ELR (cell line): Measurements from ENCODE around the gene TRH.
"Not testable (repeated sequence)": the region's sequence is repeated elsewhere in the genome, so short reads cannot be mapped to it uniquely, and the experiment has no call there.

ENCODE experiments used
- DNase-seq: peaks from one replicate; pipeline ENCODE4 v3.0.0-alpha.2; 2015; ENCODE audit warnings: low read depth

The TRH gene

DNA sequence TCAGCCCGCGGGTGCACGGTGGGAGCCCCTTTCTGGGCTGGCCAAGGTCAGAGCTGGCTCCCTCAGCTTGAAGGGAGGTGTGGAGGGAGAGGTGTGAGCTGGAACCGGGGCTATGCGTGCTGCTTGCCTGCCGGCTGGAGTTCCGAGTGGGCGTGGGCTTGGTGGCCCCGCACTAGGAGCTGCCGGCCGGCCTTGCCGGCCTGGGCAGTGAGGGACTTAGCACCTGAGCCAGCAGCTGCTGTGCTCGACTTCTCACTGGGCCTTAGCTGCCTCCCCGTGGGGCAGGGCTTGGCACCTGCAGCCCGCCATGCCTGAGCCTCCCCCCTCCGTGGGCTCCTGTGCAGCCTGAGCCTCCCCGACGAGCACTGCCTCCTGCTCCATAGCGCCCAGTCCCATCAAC, 36.0 kb downstream of the TRH start:
- DNase-seq, result no peak

DNA sequence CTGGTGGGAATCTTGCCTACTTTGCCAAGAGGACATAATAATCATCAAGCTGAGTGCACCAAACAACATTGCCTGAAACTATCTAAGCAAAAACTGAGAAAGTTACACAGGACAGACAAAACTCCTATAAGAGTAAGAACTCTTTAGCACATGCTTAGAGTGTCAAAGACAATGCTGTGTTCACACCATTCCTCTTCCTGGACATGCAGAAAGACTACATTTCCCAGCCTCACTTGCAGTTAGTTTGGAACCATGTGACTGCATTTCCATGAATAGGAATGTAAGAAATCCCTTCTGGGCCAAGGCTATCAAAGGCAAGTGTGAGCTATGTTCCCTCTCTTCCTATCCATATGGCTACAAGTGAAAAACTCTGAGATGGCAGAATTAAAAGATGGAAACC, 37.6 kb downstream of the TRH start:
- not testable (repeated sequence) for DNase-seq

DNA sequence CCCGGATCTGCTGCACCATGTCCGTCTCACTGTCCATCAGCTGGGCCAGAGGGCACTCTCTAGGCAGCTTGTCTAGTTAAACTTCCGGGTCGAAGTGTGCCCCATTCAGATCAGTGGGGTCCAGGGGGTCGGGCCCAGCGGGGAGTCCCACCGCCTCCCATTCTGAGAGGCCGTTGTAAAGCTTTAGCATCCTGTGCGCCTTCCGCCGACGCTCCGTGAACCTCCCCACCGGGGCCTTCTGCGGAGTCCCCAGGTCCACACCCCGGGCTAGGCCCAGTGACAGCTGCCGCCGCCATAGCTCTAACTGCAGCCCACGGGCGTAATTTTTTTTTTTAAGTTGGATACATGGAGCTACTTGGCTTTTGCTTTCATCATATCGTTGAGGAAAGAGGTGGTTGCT, 38.7 kb downstream of the TRH start:
- DNase-seq, result not testable (repeated sequence)

DNA sequence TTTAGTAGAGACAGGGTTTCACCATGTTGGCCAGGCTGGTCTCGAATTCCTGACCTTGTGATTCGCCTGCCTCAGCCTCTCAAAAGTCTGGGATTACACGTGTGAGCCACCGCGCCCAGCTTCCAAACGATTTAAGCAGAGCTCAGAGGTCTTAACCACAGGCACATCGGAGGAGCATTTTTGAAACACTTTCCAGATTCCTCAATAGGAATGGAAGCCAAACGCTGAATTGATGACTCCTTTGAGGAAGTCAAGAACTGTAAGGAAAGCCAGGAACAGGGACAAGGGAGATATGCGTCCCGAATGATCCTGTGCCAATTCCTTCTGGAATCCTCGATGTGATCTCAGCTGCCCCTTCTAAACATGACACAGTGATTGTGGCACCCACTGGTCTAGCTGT, 40.0 kb downstream of the TRH start:
- no peak for DNase-seq

DNA sequence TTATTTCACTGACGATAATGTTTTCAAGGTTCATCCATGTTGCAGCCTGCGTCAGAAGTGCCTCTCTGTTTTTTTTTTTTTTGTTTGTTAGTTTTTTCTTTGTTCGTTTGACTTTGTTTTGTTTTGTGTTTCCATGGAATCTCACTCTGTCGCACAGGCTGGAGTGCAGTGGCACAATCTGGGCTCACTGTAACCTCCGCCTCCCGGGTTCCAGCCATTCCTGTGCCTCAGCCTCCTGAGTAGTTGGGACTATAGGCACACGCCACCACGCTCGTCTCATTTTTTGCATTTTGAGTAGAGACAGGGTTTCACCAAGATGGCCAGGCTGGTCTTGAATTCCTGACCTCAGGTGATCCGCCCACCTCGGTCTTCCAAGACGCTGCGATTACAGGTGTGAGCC, 43.1 kb downstream of the TRH start:
- not testable (repeated sequence) for DNase-seq

DNA sequence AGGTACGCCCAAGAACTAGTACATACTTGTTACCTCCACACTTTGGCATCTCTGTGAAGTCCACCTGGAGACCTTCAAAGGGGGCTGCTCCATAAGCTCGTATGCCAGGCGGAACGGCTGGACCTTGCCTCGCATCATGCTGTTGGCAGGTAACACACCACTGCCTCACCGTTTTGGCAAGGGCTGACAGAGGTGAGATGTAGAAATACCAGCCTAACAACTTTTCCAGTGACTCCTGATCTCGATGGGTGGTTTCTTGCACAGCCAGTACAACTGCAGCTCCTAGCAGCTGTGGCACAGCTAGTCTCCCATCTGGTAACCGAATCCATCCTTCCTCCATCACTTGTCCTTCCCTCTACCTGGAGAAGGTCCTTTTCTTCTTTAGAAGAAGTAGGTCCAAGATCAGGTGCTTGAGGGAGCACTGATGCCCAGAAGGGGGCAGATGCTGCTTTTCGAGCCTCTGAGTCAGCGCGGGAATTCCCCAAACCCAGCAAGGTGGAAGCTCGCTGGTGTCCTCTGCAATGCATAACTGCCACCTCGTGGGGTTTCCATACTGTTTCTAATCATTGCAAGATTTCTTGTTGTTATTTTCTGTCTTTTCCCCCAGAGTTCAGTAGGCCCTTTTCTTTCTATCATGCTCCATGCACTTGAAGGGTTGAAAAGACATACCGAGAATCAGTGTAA, 51.8 kb downstream of the TRH start:
- DNase-seq, result not testable (repeated sequence)

DNA sequence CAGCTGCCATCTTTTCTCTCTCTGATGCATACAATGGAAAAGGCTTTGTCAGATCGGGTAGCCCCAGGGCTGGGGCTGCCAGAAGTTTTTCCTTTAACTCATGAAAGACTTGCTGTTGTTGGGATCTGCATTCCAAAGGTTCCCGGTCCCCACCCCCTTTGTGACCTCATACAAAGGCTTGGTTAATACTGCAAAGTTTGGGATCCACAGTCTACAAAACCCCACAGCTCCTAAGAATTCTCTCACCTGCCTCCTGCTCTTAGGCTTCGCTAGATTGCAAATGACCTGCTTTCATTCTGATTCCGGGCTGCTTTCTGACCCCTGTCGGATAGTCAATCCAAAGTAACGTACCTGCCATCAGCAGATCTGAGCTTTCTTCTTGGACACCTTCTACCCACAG, 52.9 kb downstream of the TRH start:
- not testable (repeated sequence) for DNase-seq
